SU-DHL-6 (cell line): ENCODE measurements around the gene MAPKBP1.

Experiments
- CTCF ChIP-seq: fragments of 200-600 bp; sonication (generic); IDR thresholded peaks from one replicate; pipeline ENCODE4 v1.5.1; 2017; ENCODE audit warnings: antibody characterized with exemption, mild to moderate bottlenecking, low read length, moderate library complexity; ENCODE audit not compliant: insufficient read depth, poor library complexity, severe bottlenecking
- EZH2phosphoT487 ChIP-seq: fragments of 200-600 bp; sonication (generic), shearing (Covaris generic); conservative IDR thresholded peaks from 2 replicates; pipeline ENCODE4 v1.6.1; 2018; ENCODE audit warnings: mild to moderate bottlenecking, antibody characterized with exemption, low read length, moderate library complexity, mixed read lengths

- TF ChIP-seq CTCF (no peak), EZH2phosphoT487 (no peak)
Observed at GRCh38 chr15:41810651-41811431, 36.6 kb downstream of the MAPKBP1 start.
